IPS-18c (cell line): ENCODE results near the gene PLEKHD1.
A peak's percentile ranks its signal among the peaks of the same experiment; 100 is the strongest.

Experiments used
- H3K4me3 ChIP-seq: 2 replicates; pipeline ENCODE4 v1.7.0; 2013; ENCODE audit warnings: low read depth, mild to moderate bottlenecking, low read length, moderate library complexity; ENCODE audit not compliant: insufficient read depth
- H3K9me3 ChIP-seq: one replicate; pipeline ENCODE4 v1.6.1; 2013; ENCODE audit warnings: mild to moderate bottlenecking, low read length, moderate library complexity; ENCODE audit not compliant: control insufficient read depth, insufficient read depth

The PLEKHD1 gene

DNA sequence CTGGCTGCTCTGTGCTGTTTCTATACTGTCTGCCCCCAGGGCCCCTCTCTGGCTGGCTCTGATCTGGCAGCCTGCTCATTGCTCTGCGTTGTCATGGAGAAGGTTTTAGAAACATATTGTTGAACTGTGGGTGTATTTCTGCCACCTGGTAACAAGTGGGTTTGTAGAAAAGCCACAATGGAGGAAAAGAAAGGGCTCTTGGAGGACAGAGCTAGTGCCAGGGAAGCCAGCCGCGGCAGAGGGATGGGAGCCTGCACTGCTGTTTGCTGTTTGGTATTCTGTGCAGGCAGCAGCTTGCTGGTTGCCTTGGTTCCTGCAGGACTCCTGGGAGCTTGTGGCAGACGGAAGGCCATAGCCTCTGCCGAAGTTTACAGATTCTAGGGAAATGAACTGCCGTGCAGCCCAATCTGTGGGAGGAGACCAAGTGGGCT, 75.1 kb downstream of the PLEKHD1 start:
- Histone ChIP-seq H3K9me3 (no peaks in the 10 kb centered on the region), H3K4me3 (no peak overlapping the region)

DNA sequence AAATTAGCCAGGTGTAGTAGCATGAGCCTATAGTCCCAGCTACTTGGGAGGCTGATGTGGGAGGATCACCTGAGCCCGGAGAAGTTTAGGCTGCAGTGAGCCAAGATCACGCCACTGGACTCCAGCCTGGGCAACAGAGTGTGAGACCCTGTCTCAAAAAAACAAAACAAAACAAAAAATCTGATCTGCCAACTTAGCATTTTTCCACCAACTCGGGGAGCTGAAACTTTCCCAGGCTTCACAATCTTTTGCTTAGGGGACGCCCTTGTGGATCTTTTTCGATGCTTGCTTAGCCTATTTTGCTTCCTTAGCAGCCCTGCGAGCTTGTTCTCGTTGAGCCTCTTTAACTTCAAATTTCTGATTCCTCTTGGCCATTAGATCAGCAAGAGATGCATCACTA, 76.3 kb downstream of the PLEKHD1 start:
- no peak overlapping the region for H3K4me3 ChIP-seq
- no peaks in the 10 kb centered on the region for H3K9me3 ChIP-seq

DNA sequence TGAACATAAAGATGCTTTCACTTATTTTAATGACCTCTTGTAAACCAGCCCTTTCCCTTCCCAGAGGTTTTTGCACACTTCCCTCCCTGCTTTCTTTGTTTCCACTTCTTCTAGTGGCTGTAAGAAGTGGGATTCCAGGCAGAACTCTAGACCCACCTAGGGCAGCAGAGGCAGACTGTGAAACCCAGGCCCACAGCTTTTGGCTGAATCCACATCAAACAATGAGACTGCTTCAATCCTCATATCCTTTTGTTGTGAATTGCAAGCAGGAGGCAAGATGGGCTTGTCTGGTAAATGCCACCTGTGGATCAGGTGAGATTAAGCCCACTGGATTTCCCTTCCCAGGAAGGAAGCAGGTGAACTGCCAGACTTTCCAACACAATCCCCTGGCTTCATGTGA, 77.4 kb downstream of the PLEKHD1 start:
- H3K9me3 ChIP-seq, result no peaks in the 10 kb centered on the region
- no peak overlapping the region for H3K4me3 ChIP-seq

- Histone ChIP-seq H3K9me3 (peaks cover 11% of the 10 kb centered on the region), H3K4me3 (no peak overlapping the region)
These were observed 83.0 kb downstream of the PLEKHD1 start for GRCh38 chr14:69567563-69567962.

DNA sequence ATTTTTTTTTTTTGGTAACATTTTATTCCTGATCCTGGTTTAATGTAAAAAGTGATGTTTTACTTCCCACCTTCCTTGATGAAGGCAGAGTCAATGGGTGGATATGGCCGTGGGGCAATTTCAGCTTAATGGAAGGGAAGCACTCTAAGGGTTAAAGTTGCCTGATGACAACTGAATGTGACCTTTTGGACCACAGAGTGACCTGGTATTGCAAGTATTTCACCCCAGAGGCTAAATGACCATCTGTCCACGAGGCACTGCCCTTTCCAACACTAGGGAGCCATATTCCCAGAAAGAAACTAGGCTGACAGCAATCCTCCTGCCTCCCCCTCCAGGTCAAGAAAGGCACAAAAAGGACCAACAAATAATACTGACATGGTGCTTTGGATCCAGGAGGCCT, 85.3 kb downstream of the PLEKHD1 start:
- H3K4me3 ChIP-seq, result no peak overlapping the region
- H3K9me3 ChIP-seq, result peaks cover 15% of the 10 kb centered on the region

DNA sequence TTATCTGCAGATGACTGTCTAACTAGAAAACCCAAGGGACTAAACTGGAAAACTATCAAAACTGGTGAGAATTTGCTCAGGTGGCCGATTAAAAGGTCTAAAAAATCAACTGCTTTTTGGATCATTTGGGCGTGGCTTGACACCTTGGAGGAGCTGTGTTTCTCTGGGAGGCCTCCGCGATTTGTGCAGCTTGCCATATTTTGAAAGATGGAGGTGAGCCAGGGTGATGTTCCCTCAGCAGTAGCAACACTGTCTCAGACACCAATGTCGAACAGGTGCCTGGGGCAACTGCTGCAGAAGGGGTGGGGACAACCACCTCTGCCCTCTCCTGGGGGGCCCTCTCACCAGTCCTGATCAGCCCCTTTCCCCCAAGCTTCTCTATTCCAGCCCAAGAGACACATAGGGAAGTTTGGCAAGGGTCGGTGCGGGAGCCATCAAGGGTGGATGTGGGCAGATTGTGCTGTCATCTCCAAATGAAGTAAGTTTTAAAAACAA, 86.4 kb downstream of the PLEKHD1 start:
- peaks cover 15% of the 10 kb centered on the region for H3K9me3 ChIP-seq
- H3K4me3 ChIP-seq, result no peak overlapping the region

DNA sequence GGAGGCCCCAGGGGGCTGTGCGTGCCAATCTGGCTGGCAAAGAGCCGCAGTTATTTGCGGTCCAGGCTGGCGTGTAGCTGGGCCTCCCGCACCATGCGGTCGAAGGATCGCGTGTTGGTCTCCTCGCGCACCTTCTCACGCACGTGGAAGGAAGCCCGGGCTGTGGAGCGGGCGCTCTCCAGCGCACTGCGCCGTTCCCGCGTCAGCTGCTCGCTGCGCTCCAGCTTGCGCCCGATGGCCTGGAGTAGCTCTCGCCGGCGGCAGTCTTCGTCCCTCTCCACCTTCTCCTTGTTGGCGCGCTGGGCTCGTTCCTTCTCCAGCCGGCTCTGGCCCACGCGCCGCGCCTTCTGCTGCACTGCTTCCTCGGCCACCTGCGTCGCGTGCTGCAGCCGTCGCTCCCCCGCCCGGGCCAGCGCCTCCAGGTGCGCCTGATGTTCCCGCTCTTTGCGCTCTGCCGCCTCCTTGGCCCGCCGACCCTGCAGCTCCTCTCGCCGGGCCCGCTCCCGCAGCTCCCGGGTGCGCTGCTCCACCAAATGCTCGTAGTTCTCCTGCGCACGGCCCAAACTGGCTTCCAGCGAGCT, 87.0 kb downstream of the PLEKHD1 start:
- H3K4me3 ChIP-seq, result peak overlapping the region; percentile 43

DNA sequence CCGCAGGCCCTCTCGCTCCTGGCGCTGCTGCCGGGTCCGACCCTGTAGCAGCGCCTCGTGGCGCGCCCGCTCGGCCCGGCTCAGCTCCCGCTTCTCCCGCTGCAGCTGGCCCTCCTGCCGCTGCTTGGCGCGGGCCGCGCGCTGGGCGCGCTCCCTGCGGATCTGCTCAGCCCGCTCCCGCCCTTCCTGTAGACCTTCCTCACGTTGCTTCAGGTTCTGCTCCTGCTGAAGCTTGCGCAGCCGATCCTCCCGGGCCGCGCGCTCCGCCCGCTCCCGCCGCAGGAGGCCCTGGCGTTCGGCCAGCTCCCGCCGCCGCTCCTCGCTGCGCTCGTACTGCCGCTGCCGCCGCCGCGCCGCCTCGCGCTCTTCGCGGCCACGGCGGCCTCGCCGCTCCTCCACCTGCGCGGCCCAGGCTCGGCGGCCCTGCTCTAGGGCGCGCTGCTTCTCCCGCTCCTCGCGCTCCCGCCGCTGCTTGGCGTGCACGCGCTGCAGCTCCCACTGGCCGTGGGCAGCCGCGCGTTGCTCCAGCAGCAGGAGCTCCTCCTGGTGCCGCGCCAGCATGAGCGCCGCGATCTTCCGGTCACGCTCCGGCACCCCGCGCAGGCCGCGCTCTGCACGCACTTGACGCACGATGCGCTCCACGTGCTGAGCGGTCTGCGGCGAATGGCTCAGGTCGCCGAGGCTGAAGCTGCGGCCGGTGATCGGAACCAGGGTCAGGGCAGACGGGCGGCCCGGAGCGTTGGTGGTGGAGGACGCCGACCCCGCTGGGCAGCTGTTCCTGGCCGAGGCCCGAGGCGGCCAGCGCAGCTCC, 87.7 kb downstream of the PLEKHD1 start:
- peaks cover 17% of the 10 kb centered on the region for H3K9me3 ChIP-seq
- peak overlapping the region; percentile 43 for H3K4me3 ChIP-seq

More for the DNA sequence above, 87.0 kb downstream of the PLEKHD1 start:
- peaks cover 15% of the 10 kb centered on the region for H3K9me3 ChIP-seq

- H3K4me3 ChIP-seq, result 0 out of 2 replicates have a peak overlapping the region, but pooled peaks have one; percentile 15
- H3K9me3 ChIP-seq, result peaks cover 17% of the 10 kb centered on the region
These were observed 88.3 kb downstream of the PLEKHD1 start for GRCh38 chr14:69572841-69573135.

GRCh38 chr14:69573205-69573830, 88.8 kb downstream of the PLEKHD1 start:
- Histone ChIP-seq H3K4me3 (peak overlapping the region; percentile 67), H3K9me3 (peaks cover 17% of the 10 kb centered on the region)

DNA sequence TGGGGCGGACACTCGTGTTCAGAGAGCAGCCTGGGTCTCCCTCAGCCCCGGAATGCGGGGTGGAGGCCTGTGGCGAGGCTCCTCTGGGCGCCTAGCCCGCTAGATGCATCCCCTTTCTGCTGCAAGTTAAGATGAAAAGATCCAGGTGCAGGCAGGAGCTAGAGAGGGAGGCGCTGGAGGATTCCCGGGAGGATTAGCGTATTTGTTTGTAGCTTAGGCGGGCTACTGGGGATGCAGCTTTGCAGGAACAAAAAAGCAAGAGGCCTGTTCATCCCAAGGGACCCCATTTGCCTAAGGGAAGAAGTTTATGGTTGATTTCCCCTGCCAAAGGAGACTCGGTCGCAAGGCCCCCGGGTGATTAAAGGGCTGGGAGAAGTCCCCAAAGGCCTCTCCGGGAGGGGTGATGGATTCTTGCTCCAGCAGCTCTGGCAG, 89.3 kb downstream of the PLEKHD1 start:
- Histone ChIP-seq H3K9me3 (peaks cover 17% of the 10 kb centered on the region), H3K4me3 (peak overlapping the region; percentile 67)

DNA sequence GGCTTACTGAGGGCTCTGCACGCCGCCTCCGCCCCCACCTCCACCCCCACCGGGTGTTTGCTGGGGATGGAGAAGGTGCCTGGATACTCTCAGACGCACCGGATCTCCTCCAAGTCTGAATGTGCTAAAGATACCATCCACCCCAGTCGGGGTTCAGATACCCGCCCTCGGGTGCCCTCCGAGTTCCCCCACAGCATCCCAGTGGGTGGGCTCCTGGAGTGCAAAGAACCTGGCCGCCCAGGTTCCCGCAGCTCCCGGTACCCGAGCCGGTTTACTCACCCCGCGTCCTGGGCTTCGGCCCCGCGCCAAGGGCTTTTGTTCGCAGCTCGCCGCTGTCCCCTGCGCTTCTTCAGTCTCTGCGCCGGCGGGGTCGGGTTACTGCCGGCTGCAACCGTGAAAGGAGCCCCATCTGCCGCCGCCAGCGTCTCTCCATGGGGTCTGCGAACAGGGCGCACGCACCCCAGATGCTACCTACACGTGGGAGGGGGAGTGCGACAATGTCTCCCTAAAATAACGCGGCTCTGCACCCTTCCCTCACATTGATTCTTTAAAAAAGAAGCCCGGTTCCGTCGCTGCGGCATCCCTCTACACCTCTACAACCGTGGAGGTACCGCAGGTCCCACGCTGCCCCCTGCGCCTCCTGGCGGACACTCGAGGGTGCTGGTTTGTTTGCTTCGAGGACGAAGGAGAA, 89.9 kb downstream of the PLEKHD1 start, which contains the start of gene CCDC177:
TSS of gene CCDC177 (minus strand) at position 609 of the 691 bp plus-strand sequence. CDS start 1,249 bp downstream, outside the sequence.
- Histone ChIP-seq H3K4me3 (peak within 1 kb of the TSS; percentile 67), H3K9me3 (peaks cover 17% of the 10 kb centered on the region)

GRCh38 chr14:69574954-69575295, 90.4 kb downstream of the PLEKHD1 start:
- H3K4me3 ChIP-seq, result no peak overlapping the region
- peaks cover 17% of the 10 kb centered on the region for H3K9me3 ChIP-seq

GRCh38 chr14:69579476-69579875, 94.9 kb downstream of the PLEKHD1 start:
- peaks cover 2% of the 10 kb centered on the region for H3K9me3 ChIP-seq
- H3K4me3 ChIP-seq, result no peak overlapping the region

GRCh38 chr14:69580009-69580577, 95.6 kb downstream of the PLEKHD1 start:
- no peak overlapping the region for H3K4me3 ChIP-seq
- H3K9me3 ChIP-seq, result peaks cover 2% of the 10 kb centered on the region
